ENCODE data around the gene MAP6.

The MAP6 gene

GRCh38 chr11:75565916-75566762 is 102.7 kb downstream of the MAP6 start:
- DNase-seq = no peak

DNA sequence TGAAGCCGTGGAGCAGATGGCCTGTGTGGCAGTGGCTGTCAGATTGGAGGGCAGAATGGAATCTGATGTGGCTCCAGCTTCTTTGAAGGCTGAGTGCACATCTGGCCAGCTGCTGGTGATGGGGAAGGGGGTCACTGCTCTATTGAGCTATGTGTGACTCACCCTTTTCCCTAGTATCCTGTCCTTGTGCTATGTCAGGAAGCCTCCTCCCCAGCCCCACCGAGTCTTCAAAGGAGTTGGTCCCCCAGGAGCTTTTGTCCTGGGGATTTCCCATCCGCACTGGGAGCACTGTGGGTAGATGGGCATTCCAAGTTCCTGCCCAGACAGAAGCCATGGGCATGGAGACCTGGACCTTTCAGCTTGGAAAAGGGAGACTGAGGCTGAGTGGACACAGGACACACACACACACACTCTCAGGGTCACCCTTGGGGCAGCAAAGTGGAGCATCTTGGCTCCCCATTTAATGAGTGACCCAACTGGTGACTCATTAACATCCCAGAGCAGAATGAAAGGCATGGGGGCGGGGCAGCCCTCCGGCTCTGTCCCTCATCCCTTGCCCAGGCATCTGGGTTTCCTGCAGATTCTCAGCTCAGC is 103.5 kb downstream of the MAP6 start:
- DNase-seq = no peak

- no peak for DNase-seq
Observed at GRCh38 chr11:75563978-75564552, 104.8 kb downstream of the MAP6 start.

GRCh38 chr11:75563501-75563977 is 105.3 kb downstream of the MAP6 start:
- DNase-seq = no peak

DNA sequence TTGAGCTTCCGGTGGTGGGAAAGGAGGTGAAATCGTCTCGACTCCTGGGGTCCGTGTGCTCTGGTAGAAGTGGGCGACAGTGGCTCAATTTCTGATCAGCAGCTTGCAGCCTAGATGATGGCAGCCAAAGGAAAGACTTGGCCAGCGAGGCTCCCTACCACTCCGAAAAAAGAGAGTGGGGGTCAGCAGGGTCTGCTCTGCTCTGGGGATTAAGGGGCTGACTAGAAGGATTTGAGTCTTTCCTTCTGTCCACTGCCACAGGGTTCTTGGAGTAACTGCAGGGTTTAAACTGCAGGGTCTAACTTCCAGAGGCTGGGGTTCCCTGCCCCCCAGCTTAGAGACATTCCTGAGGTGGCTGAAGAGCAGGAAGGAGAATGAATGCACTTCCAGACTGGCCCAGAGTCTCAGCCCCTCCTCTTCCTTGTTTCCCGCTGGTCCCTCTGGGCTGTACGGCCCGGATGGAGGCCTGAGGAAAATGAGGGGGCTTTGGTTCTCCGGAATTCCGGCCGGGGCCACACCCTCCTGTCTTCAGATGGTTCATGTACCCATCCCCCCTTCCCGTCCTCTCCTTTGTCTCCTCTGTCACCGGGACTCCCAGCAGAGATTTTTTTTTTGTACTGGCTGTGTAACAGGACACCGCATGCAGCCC is 105.9 kb downstream of the MAP6 start:
- no peak for DNase-seq

- peak; percentile 46 to 63 for DNase-seq
Observed at GRCh38 chr11:75562048-75562835, 106.6 kb downstream of the MAP6 start, which contains the start of gene SERPINH1. Gene SERPINH1 (plus strand): TSS chr11:75562253. CDS start chr11:75566350, 4,097 bp downstream.

DNA sequence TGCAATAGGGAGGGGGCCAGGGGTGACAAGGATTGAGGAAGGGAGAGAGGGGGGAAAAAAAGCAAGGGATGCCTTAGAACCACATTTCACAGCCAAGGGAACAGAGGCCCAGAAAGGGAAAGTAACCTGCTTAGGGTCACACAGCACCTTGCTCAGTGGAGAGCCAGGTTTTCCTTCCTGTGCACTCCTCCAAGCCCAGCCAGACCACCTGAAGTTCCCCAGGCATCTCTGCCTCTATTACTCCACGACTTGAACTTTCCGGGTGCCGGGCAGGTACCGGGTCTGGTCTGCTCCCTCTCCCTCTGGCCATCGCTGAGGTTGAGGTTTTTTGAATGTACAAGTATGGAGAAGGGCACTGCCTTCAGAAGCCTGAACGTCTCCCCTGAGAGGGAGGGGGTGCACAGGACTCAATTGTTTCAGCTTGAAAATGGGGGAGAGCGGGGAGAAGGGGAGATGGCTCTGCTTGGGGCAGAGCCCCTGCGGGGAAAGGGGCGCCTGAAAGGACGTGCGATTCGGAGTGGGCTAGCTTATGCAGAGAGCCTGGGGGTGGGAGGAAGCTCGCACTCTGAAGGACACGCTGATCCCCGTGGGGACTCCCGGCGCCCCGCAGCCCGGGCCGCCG is 107.3 kb downstream of the MAP6 start:
- no peak for DNase-seq

GRCh38 chr11:75560644-75561043 is 108.2 kb downstream of the MAP6 start:
- no peak for DNase-seq

GRCh38 chr11:75558939-75559843 is 109.6 kb downstream of the MAP6 start:
- no peak for DNase-seq

DNA sequence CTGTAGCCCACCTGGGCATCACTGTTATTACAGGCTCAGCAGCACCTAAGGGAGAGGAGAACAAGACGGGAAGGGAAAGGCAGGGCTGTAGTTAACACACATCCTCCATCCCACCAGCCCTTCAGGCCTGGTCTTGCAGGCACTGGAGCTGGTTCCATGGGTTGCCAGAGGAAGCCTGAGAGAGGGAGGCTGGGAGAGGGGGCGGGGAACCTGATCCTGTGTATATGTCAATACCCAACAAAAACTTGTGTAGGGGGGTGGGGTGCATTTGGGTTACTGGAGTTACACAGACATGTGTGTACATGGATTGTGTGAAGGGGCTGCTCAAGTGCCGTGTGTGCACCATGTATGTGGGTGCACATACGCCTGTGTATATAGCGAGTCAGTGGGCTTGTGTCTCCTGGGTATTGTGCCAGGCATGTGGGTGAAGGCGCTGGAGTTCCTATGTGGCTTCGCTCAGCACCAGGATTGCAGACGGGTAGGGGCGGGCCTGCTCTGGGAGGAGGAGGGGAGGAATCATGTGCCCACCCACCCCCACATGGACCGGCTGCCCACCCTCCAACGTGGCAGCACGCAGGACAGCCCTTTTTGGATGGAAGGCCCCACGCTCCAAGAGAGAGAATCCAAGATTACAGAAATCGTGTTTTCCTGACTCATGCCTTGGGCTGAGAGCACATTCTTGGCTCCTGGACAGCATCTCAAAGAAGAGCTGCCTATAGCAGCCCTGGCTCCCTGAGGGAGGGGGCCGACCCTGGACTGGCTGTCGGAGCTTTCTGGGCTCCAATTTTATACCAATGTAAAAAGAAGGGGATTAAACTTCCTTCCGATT is 111.0 kb downstream of the MAP6 start:
- no peak for DNase-seq

GRCh38 chr11:75556275-75556674 is 112.6 kb downstream of the MAP6 start:
- DNase-seq = no peak

DNA sequence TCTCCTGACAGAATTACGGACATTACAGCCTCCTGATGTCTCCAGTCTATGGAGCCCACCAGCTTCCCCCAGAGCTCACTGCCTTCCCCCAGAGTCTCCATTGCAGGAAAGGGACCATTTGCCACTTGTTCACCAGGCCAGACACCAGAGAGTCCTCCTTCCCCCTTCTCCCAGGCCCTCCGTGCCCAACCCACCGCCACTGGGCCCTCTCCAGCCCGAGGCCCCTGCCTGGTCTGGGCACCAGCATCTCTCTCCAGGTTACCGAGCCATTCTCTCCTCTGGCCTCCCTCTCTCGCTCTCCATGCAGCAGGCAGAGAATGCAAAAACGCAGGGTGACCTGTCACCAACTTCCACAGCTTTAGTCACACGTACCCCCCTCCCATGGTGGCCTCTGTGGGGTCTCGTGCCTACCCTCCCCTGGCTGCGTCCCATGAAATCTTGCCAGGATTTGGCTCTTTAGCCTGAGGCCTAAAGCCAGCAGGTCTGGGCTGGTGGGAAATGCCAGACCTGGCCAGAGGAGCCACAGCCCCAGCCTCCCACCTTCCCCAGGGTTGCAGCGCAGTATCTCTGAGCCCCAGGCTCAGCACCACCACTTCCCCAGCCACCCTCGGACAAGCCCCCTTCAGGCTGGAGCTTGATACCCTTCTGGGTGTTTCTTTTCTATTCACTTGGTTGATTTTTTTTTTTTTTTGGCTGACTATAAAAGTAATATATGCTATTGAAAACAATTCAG is 113.6 kb downstream of the MAP6 start:
- no peak for DNase-seq

DNA sequence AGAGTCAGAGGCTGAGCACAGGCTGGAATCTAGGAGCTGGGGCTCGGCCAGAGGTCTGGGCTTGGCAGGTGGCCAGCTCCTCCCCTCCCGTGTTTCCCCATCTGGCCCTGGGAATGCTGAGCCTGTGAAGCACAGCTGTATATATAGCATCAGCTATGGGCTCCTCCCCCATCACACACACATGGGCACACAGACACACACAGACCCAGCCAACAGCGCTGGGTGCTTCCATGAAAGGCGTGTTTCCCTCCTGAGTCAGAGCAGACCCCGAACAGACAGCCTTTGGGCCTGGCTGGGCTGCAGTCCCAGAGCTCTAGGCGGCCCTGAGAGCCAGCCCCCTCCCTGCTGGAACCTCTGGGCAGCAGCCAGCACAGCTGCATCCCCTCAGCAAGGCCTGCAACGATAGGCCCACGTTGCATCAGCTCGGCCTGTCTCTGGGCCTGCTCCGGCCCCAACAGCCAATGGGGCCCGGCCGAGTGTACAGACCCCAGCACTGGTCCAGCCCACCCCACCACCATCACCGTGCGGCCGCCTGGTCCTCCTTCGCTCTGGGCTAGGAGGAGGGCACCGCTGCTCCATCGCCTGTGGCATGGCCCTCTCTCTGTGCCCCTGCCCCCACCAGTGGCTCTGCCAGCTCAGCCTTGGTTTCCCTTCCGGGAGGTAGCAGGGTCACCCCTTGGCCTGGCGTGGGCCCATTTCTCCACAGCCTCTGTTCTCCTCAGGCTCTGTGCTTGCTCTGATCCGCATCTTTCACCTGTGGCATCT is 114.4 kb downstream of the MAP6 start:
- DNase-seq = no peak

GRCh38 chr11:75553889-75554257 is 115.0 kb downstream of the MAP6 start:
- no peak for DNase-seq

DNA sequence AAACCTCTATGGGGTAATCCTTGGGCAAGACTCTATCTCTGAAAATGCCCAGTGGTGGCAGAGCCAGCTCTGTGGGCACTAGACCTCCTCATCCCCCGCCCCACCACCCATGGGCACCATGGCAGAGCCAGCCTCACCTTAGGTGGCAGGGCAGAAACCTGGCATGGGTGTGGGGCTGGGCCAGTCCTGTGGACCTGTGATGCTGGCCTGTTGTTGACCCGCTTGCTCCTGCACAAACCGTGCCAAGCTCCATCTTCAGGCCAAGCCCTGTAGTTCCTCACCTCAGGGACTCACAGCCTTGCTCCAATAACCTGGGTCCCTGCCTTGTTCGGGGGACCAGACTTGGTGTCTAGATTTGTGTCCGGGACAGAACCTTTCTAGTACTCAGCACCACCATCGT is 115.7 kb downstream of the MAP6 start:
- no peak for DNase-seq

GRCh38 chr11:75549370-75549958 is 119.4 kb downstream of the MAP6 start:
- no peak for DNase-seq

DNA sequence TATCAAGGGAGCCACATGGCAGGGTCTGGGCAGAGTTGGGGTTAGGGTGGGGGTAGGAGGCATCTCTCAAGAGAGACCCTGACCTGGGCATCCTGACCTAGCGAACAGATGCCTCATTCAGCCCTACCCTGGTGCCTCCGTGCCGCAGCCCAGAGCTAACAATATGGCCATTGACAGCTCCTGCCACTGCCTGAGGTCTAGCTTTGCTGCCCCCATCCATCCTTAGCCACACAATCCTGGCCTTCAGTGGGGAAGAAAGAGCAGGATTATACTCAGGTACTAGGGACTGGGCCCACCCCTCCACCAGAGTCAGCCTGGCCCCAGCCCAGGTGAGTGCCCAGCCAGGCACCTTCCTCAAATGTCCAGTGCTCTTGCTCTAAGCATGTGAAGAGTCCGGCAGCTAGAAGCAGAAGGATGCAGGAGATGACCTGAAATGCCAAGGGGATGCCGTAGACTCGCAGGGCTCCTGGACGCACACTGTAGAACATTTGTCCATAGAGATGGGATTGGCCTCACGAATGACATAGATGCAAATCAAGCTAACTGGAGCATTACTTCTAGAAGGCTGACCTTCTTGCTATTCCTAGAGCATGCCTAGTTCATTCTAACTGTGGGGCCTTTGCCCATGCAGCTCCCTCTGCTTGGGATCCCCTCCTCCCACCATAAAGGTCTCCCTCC is 120.1 kb downstream of the MAP6 start:
- no peak for DNase-seq
